CD4-positive, alpha-beta T cell treated with Interleukin-2 at 100 ng/mL for 4 hours (primary cell): ENCODE results near the gene RSPRY1.

Experiments used
- DNase-seq: peaks from one replicate; pipeline ENCODE4 v3.0.0-alpha.2; 2020; ENCODE audit warnings: low spot score

Gene RSPRY1

GRCh38 chr16:57185945-57186871 is at the start of gene RSPRY1, which contains the start of gene PSME3IP1:
TSS of gene RSPRY1 (plus strand) at chr16:57186329. CDS start at chr16:57204659, 18,330 bp downstream.
TSS of gene PSME3IP1 (minus strand) at chr16:57186039. CDS start at chr16:57173854, 12,185 bp downstream.
- peak; percentile 100 for DNase-seq

GRCh38 chr16:57137043-57137442 is 49.1 kb upstream of the RSPRY1 start:
- no peak for DNase-seq

- no peak for DNase-seq
Observed at GRCh38 chr16:57137566-57138273, 48.4 kb upstream of the RSPRY1 start.

- no peak for DNase-seq
Observed at GRCh38 chr16:57138281-57138935, 47.7 kb upstream of the RSPRY1 start.

- DNase-seq = no peak
Observed at GRCh38 chr16:57140931-57141668, 45.0 kb upstream of the RSPRY1 start.

- peak; percentile 27 for DNase-seq
Observed at GRCh38 chr16:57141822-57142631, 44.1 kb upstream of the RSPRY1 start.

- no peak for DNase-seq
Observed at GRCh38 chr16:57143149-57143921, 42.8 kb upstream of the RSPRY1 start.

- no peak for DNase-seq
Observed at GRCh38 chr16:57144027-57144426, 42.1 kb upstream of the RSPRY1 start.

GRCh38 chr16:57145046-57146021 is 40.8 kb upstream of the RSPRY1 start:
- no peak for DNase-seq

GRCh38 chr16:57146040-57146647 is 40.0 kb upstream of the RSPRY1 start:
- DNase-seq = no peak

GRCh38 chr16:57146735-57147134 is 39.4 kb upstream of the RSPRY1 start:
- no peak for DNase-seq

GRCh38 chr16:57147381-57148221 is 38.5 kb upstream of the RSPRY1 start:
- no peak for DNase-seq

- DNase-seq = no peak
Observed at GRCh38 chr16:57148481-57148880, 37.6 kb upstream of the RSPRY1 start.

- DNase-seq = no peak
Observed at GRCh38 chr16:57149391-57149790, 36.7 kb upstream of the RSPRY1 start.

GRCh38 chr16:57150682-57151330 is 35.3 kb upstream of the RSPRY1 start:
- no peak for DNase-seq

- DNase-seq = no peak
Observed at GRCh38 chr16:57151369-57151768, 34.8 kb upstream of the RSPRY1 start.
